ENCODE data around the gene CHD9NB.
A peak's percentile ranks its signal among the peaks of the same experiment; 100 is the strongest.
"Not testable (repeated sequence)": the region's sequence is repeated elsewhere in the genome, so short reads cannot be mapped to it uniquely, and the experiment has no call there.

CHD9NB gene

DNA sequence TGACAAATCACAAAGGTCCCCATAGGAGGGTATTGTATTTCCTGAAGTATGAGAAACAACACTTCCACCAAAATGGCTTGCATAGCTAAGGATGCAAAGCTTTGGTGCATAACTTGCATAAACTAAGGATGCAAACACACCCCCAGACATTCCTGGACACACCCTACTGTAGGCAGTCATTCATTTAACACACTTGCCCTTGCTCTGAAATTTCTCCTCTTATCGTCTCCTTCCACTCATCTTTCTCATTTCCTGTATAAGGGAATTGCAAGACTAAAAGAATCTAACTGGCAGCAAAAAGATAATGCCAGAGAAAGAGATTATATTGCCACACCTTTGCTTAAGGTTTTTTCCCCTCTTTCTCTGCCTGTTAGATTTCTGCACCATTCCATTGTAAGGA is 30.4 kb upstream of the CHD9NB start:
- no peak for DNase-seq (ENCODE audit: low read depth)

DNA sequence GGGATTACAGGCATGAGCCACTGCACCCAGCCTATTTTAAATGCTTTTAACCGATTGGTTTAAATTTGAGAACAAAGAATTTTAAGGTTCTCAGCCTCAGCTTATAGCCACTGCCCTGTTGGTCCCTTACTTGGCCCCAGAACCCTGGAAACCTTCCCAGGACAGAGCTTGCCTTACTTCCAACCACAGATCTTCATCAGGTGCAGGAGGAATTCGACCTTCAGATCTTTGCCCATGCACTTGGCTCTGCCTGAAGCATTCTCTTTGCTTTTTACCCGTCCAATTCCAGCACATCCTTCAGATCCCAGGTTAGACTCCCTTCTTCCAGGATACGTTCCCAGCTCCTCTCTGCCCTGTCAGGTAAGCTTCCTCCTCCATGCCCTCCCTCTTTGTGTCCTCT is 29.8 kb upstream of the CHD9NB start:
- no peak for DNase-seq (ENCODE audit: low read depth)

DNA sequence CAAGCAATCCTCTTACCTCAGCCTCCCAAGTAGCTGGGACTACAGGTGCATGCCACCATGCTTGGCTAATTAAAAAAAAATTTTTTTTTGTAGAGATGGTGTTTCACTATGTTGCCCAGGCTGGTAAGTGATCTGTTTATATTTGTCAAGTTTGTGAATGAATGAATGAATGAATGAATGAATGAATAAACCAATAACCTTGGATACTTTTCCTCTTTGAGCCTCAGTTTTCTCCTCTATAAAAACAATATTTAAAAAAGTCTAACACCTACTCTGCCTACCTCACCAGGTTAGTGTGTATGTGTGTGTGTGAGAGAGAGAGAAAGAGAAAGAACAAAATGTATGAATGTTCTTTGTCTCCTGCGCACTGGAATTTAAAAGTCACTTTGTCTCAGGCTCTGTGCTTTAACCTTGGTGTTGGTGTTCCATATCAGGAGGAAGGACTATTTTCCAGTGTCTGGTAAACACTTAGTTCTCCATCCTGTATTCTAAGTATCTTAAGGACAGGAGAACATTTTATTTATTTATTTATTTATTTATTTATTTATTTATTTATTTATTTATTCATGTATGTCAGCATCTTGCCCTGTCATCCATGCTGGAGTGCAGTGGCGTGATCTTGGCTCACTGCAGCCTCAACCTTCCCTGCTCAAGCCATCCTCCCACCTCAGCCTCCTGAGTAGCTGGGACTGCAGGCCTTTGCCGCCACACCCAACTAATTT is 29.1 kb upstream of the CHD9NB start:
- no peak for DNase-seq (ENCODE audit: low read depth)

- DNase-seq (ENCODE audit: low read depth), result no peak
These were observed 28.3 kb upstream of the CHD9NB start for GRCh38 chr16:53081032-53081424.

DNA sequence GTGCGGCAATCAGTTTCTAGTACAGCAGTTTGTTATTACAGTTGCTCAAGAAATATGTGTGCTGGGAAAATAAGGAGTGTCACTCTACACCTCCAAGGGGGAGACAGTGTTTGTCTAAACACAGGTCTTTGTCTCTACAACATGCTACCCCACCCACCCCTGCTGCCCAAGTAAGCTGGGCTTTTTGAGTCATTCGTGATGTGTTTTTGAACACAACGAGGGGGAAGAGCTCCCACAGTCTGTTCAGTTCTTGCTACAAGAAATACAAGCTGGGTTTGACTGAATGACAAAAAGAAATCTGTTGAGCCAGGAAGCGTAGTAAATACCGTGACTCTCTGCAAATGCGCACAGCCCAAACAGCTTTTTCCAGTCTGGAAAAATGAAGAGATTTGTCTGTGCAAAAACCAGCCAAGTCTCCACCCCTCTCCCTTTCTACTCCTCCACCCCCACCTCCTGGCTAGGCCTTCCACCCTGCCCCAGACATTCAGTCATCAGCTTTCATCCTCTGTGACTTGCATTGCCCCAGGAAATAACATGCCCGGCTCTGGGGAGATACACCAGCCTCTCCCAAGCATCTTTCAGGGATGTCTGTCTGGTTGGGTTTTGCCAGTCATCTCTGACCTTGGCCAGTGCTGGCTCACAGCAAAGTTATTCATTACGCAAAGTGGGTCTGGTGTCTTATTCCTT is 27.8 kb upstream of the CHD9NB start:
- DNase-seq (ENCODE audit: low read depth), result no peak

DNA sequence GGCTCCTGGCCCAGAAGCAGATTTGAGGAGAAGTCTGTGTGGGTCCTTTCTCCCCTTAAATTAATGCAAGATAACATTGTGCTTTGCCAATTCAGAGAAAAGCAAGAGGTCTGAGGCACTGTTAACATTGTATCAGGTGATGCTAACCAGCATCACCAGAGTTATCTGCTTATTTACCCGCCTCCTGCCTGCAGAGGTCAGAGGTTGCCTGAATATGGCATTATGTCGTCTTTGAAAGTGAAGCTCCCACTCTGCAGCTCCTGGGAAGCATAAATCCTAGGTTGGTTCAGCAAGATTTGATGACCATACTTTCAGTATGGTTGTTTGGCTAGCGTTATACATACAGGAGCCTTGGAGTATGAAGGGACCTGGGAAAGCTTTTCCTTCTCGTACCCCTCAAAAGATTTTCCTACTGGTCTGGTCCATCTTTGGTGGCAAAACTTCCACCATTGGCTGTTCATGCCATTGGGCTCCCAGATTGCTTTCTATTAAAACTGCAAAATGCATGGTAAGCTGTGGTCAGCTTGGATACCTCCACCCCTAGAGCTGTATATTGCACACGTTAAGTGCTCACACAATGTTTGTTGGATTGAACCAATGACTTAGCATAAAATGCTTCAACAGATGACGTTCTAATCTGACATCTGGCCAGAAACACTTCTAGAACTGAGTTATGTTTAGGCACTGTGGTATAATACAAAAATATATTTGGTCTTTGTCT is 26.2 kb upstream of the CHD9NB start:
- no peak for DNase-seq (ENCODE audit: low read depth)

DNA sequence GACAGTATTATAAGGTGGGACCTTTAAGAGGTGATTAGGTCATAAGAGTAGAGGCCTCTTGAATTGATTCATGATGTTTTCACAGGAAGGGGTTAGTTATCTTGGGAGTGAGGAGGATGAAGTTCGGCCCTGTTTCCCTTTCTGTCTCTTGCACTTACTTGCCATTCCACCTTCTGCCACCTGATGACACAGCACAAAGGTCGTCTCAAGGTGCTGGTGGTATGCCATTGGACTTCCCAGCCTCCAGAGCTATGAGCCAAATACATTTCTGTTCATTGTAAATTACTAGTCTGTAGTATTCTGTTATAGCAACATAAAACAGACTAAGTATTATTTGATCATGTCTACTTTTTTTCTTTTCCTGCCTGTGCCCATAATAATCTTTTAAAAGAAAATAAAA is 25.6 kb upstream of the CHD9NB start:
- no peak for DNase-seq (ENCODE audit: low read depth)

DNA sequence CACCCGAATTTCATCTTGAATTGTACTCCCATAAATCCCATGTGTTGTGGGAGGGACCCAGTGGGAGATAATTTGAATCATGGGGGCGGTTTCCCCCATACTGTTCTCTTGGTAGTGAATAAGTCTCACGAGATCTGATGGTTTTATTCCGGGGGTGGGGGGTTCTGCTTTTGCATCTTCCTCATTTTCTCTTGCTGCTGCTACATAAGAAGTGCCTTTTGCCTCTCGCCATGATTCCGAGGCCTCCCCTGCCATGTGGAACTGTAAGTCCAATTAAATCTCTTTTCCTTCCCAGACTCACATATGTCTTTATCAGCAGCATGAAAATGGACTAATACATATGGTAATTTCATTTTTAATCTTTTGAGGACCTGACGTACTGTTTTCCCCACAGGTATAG is 22.8 kb upstream of the CHD9NB start:
- not testable (repeated sequence) for DNase-seq (ENCODE audit: low read depth)

- DNase-seq (ENCODE audit: low read depth), result not testable (repeated sequence)
These were observed 21.6 kb upstream of the CHD9NB start for GRCh38 chr16:53074296-53074695.

DNA sequence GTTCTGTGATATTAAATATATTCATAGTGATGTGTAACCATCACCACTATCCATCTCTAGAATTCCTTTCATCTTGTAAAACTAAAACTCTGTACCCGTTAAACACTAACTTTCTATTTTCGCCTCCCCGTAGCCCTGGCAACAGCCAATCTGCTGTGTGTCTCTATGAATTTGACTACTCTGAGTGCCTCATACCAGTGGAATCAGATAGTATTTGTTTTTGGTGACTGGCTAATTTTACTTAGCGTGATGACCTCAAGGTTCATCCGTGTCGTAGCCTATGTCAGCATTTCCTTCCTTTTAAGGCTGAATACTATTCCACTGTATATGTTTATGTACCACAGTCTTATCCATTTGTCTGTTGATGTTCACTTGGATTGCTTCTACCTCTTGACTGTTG is 20.3 kb upstream of the CHD9NB start:
- DNase-seq (ENCODE audit: low read depth), result no peak

DNA sequence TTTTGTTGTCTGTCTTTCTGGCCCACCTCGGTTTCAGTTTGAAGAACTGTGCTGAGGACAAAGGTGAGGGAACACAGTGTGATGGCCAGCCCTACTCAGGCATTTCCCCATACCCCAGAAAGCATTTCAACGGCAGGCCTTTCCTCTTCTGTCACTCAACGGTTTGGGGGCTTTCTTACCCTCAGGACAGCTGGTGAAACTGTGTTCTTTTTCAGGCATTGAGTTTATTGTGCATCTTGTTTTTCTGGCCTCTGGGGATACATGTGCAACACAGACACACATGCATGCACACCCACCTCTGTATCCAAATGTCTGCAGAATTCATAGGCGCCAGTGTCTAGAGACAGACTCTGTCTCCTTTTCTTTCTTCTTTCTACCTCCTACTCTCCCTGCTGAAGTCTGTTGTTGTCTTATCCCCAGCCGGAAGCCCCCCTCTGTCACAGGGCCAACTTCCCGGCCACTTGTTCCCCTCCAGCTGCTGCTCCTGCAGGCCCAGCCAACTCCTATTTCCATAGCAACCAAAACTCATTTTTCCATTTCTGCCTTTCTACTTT is 19.1 kb upstream of the CHD9NB start:
- DNase-seq (ENCODE audit: low read depth), result no peak

- DNase-seq (ENCODE audit: low read depth), result no peak
These were observed 17.1 kb upstream of the CHD9NB start for GRCh38 chr16:53069772-53070171.

DNA sequence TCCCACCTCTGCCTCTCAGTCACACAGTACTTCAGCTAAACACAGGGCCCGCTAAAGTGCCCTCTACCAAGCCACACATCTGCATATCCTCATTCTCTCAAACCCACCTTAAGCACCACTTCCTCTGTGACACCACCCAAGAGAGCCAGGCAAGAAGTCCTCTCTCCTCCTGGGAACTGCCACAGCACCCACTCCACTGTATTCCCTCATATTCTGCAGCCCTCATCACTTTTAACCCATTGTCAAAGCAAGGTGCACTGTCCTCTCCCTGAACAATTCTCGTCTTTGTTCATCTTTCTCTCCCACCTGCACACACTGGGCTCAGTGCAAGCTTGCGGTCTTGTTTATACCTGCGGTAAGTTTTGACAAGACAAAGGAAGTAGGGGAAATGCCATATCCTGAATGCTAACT is 15.7 kb upstream of the CHD9NB start:
- no peak for DNase-seq (ENCODE audit: low read depth)

DNA sequence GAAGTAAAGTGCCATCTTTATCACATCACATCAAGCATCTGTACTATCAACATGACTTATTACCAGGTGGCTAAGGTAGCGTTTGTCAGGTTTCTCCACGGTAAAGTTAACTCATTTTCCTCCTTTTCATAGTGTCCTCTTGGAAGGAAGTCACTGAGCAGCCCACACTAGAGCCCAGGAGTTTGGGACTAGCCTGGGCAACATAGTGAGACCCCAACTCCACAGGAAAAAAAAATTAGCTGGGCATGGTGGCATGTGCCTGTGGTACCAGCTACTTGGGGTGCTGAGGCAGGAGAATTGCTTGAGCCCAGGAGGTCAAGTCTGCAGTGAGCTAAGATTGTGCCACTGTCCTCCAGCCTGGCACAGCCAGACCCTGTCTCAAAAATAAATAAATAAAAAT is 15.0 kb upstream of the CHD9NB start:
- no peak for DNase-seq (ENCODE audit: low read depth)

DNA sequence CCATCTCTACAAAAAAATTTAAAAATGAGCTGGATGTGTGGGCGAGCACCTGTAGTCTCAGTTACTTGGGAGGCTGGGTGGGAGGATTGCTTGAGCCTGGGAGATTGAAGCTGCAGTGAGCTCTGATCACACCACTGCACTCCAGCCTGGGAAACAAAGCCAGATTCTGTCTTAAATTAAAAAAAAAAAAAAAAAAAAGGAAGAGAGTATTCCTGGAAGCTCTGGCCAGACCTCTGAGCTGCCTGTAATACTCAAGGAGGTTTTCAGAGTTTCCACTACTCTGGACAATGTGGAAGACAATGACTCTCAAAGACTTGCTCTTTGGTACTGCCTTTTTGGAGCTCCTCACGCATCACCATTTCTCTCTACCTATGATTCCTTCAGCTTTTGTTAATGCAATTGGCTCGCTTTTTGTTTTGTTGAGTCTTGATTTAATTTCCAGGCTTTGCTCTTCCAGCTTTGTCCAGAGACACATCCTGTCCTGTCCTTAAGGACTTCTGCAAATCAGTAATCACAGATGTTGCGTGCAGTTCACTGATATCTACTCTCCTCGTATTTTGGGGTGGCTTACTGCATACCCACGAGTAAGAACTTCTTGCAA is 12.9 kb upstream of the CHD9NB start:
- DNase-seq (ENCODE audit: low read depth), result no peak

DNA sequence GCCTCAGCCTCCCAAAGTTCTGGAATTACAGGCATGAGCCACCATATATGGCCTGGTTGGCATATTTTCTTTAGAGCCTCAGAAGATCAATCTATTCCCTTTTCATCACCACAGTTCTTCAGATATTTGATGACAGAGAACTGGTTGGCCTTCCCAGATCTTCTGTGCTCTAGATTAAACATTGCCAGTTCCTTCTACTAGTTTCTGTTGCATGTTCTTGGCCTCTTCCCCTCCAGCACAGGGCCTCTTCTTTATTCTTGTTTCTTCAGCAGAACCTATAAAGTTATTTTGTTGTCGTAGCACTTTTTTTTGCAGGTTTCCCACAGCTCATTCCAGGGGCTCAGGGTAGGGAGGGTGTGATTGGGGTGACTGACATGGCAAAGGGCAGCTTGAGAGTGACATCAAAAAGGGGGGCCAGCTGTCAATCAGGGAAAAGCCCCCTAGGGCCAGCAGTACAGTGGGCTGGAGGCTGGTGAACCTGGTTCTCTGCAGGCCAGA is 11.4 kb upstream of the CHD9NB start:
- no peak for DNase-seq (ENCODE audit: low read depth)

- peak; percentile 4 for DNase-seq (ENCODE audit: low read depth)
These were observed 9.0 kb upstream of the CHD9NB start for GRCh38 chr16:53061701-53062159.

- no peak for DNase-seq (ENCODE audit: low read depth)
These were observed 8.6 kb upstream of the CHD9NB start for GRCh38 chr16:53061256-53061655.

DNA sequence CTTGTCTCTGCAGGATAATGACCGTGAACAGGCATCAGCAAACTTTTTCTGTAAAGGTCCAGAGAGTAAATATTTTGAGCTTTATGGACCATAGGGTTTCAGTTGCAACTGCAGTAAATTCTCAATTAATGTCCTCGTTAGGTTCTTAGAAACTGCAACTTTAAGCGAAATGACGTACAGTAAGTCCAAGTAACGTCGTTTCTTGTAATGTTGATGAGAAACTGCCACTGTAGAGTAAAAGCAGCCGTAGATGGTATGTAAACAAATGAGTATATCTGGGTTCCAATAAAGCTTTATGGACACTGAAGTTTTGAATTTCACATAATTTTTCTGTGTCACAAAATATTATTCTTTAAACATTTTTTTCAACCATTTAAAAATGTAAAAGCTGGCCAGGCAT is 7.0 kb upstream of the CHD9NB start:
- no peak for DNase-seq (ENCODE audit: low read depth)

DNA sequence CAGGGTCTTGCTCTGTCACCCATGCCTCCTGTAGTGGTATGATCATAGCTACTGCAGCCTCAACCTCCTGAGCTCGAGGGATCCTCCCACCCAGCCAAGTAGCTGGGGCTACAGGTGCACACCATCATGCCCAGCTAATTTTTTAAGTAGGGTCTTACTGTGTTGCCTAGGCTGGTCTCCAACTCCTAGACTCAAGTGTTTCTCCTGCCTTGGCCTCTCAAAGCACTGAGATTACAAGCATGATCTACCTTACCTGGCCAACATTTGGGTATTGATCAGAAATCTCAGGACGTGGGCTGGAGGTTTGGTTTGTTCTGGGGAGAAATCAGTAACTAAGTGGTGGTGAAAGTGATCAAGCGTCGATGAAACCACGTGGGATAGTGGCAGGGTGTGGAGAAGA is 6.2 kb upstream of the CHD9NB start:
- DNase-seq (ENCODE audit: low read depth), result no peak

DNA sequence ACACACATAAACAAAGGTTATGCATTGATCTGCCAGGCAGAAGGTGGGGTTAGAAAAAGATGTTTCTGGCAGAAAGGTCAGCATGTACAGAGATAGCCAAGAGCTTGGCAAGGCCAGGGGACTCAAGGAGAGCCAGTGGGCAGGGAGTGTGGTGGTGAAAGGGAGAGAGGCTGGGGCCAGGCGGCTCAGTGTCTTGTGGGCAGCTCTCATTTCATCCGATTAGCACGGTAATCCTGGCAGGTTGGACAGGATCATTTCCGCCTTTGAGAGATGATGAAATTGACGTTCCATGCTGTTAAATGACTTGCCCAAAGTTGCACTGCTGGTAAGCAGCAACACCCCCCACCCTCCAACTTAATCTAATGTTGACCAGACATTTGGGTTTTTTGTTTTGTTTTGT is 5.7 kb upstream of the CHD9NB start:
- no peak for DNase-seq (ENCODE audit: low read depth)

DNA sequence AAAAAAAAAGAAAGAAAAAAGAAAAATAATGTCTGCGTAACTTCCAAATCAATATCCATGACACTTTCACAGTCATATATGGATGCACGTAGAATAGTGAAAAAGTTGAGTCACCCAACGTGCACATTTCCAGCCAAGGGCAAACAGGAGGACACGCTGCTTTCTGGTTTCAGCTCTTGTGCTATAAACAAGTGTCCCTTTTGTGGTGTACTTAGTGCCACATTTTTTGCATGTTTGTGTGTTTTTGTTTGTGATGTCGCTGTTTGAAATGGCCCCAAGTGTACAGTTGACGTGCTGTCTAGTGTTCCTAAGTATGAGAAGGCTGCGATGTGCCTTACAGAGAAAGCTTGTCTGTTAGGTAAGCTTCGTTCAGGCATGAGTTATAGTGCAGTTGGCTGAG is 5.0 kb upstream of the CHD9NB start:
- DNase-seq (ENCODE audit: low read depth), result no peak
